SK-N-SH (cell line): ENCODE measurements around the gene NR6A1. TPM values are rescaled to one million over a fixed set of nuclear protein-coding genes. Genes with fewer than 3 reads are reported as not detected.

Experiments
- CTCF ChIA-PET: fragments of 300-600, 350-600 bp; formaldehyde crosslinking; extraction: SDS; loops from one replicate; lab custom pipeline; 2021; lab: Yijun Ruan, JAX
- POLR2A ChIA-PET: fragments of 350-600 bp; sonication (Branson Sonifier 250); formaldehyde crosslinking; extraction: SDS; loops from one replicate; lab custom pipeline; 2020; ENCODE audit warnings: antibody characterized with exemption, inconsistent platforms; lab: Yijun Ruan, JAX
- DNase-seq: peaks from one replicate; pipeline ENCODE4 v3.0.0; 2012
- H2AFZ ChIP-seq: fragments of 200-600 bp; sonication (generic); 2 replicates; pipeline ENCODE4 v1.8.1; 2016; ENCODE audit warnings: antibody characterized with exemption, mild to moderate bottlenecking, low read depth
- H3F3A ChIP-seq: fragments of 200-600 bp; sonication (generic); replicated peaks from 2 replicates; pipeline ENCODE3; 2016; ENCODE audit warnings: antibody characterized with exemption, mild to moderate bottlenecking; ENCODE audit not compliant: insufficient read depth
- H3K27ac ChIP-seq, 2 experiments: fragments of 200-500 bp in 1 of 2; fragments of 200-600 bp in 1 of 2; sonication (Bioruptor generic) in 1 of 2; sonication (generic), shearing (Covaris generic) in 1 of 2; 2 replicates each; pipeline versions ENCODE4 v1.5.1 to v1.6.1; 2014 to 2016; ENCODE audit warnings: low read depth in 2 of 2, inconsistent platforms in 1 of 2, low read length in 1 of 2, mild to moderate bottlenecking in 1 of 2, mixed read lengths in 1 of 2
- H3K27me3 ChIP-seq: fragments of 200-600 bp; sonication (generic), shearing (Covaris generic); 2 replicates; pipeline ENCODE4 v1.6.1; 2016; ENCODE audit warnings: mixed run types; ENCODE audit not compliant: insufficient read depth
- H3K36me3 ChIP-seq, 2 experiments: fragments of 200-500 bp in 1 of 2; fragments of 200-600 bp in 1 of 2; sonication (Bioruptor generic) in 1 of 2; sonication (generic) in 1 of 2; replicated peaks in 1 of 2; 2 replicates each; pipeline versions ENCODE3 to v1.5.1; 2014 to 2016; ENCODE audit warnings: low read length in 1 of 2, mild to moderate bottlenecking in 1 of 2; ENCODE audit not compliant: insufficient read depth in 2 of 2, control insufficient read depth in 1 of 2
- H3K4me1 ChIP-seq, 2 experiments: fragments of 200-500 bp in 1 of 2; fragments of 200-600 bp in 1 of 2; sonication (Bioruptor generic) in 1 of 2; sonication (generic), shearing (Covaris generic) in 1 of 2; 2 replicates each; pipeline versions ENCODE4 v1.5.1 to v1.6.1; 2014 to 2016; ENCODE audit warnings: low read depth in 1 of 2, low read length in 1 of 2, mixed run types in 1 of 2; ENCODE audit not compliant: insufficient read depth in 2 of 2, control insufficient read depth in 1 of 2
- H3K4me2 ChIP-seq: fragments of 200-600 bp; sonication (generic), shearing (Covaris generic); 2 replicates; pipeline ENCODE4 v1.6.1; 2017; ENCODE audit warnings: mixed run types
- H3K4me3 ChIP-seq, 2 experiments: fragments of 200-500 bp in 1 of 2; fragments of 200-600 bp in 1 of 2; sonication (Bioruptor generic) in 1 of 2; sonication (generic), shearing (Covaris generic) in 1 of 2; 2 replicates each; pipeline versions ENCODE4 v1.5.1 to v1.8.1; 2014 to 2016; ENCODE audit warnings: low read depth in 2 of 2, inconsistent platforms in 1 of 2, low read length in 1 of 2, mild to moderate bottlenecking in 1 of 2, mixed read lengths in 1 of 2, moderate library complexity in 1 of 2
- H3K79me2 ChIP-seq: fragments of 200-600 bp; sonication (generic); 2 replicates; pipeline ENCODE4 v1.8.1; 2017; ENCODE audit warnings: mild to moderate bottlenecking; ENCODE audit not compliant: insufficient read depth
- H3K9ac ChIP-seq: fragments of 200-600 bp; sonication (generic); 2 replicates; pipeline ENCODE4 v1.6.1; 2017; ENCODE audit warnings: mixed run types
- H3K9me2 ChIP-seq: fragments of 200-600 bp; sonication (generic); 2 replicates; pipeline ENCODE4 v1.6.1; 2017; ENCODE audit warnings: mixed run types
- H3K9me3 ChIP-seq: fragments of 200-600 bp; sonication (generic); 2 replicates; pipeline ENCODE4 v1.6.1; 2017; ENCODE audit warnings: mixed run types, mild to moderate bottlenecking, moderate library complexity
- H4K20me1 ChIP-seq: fragments of 200-600 bp; sonication (generic); 2 replicates; pipeline ENCODE4 v1.6.1; 2017; ENCODE audit warnings: mild to moderate bottlenecking, mixed run types; ENCODE audit not compliant: insufficient read depth
- CHD2 ChIP-seq: fragments of 150-350 bp; IDR thresholded peaks from 2 replicates; pipeline ENCODE4 v1.6.1; 2018; ENCODE audit warnings: low read length; ENCODE audit not compliant: partially characterized antibody
- CTCF ChIP-seq: fragments of 200-600 bp; sonication (generic); IDR thresholded peaks from 2 replicates; pipeline ENCODE4 v1.6.1; 2017; ENCODE audit warnings: antibody characterized with exemption, mild to moderate bottlenecking, moderate library complexity
- ELF1 ChIP-seq: IDR thresholded peaks from 2 replicates; pipeline ENCODE4 v1.4.0; 2012
- EP300 ChIP-seq, 2 experiments: IDR thresholded peaks; 2 replicates each; pipeline versions ENCODE4 v1.4.0 to v1.6.1; 2012; ENCODE audit warnings: borderline replicate concordance in 1 of 2, low read depth in 1 of 2, low read length in 1 of 2
- EZH2phosphoT487 ChIP-seq: fragments of 200-600 bp; sonication (generic); IDR thresholded peaks from 2 replicates; pipeline ENCODE4 v1.6.1; 2017; ENCODE audit warnings: low read depth, mixed run types, mild to moderate bottlenecking, antibody characterized with exemption, moderate library complexity, borderline replicate concordance
- IRF3 ChIP-seq: fragments of 150-350 bp; IDR thresholded peaks from 2 replicates; pipeline ENCODE4 v1.6.1; 2016; ENCODE audit warnings: mild to moderate bottlenecking, low read depth, low read length
- JUND ChIP-seq: IDR thresholded peaks from 2 replicates; pipeline ENCODE4 v1.4.0; 2012
- MAX ChIP-seq: IDR thresholded peaks from 2 replicates; pipeline ENCODE4 v1.4.0; 2012; ENCODE audit warnings: low read depth
- MEF2A ChIP-seq: IDR thresholded peaks from 2 replicates; pipeline ENCODE4 v1.4.0; 2012; ENCODE audit warnings: low read depth, borderline replicate concordance
- MXI1 ChIP-seq: IDR thresholded peaks from 2 replicates; pipeline ENCODE4 v1.6.1; 2012; ENCODE audit warnings: mild to moderate bottlenecking, low read depth, low read length, improper control_type of control experiment
- NFIC ChIP-seq: IDR thresholded peaks from 2 replicates; pipeline ENCODE4 v1.4.0; 2012; ENCODE audit warnings: borderline replicate concordance
- NRF1 ChIP-seq: IDR thresholded peaks from 2 replicates; pipeline ENCODE4 v1.6.1; 2012; ENCODE audit warnings: low read depth, mild to moderate bottlenecking, low read length
- PBX3 ChIP-seq: IDR thresholded peaks from 2 replicates; pipeline ENCODE4; 2012
- POLR2AphosphoS5 ChIP-seq: IDR thresholded peaks from 2 replicates; pipeline ENCODE4 v1.6.1; 2012; ENCODE audit warnings: low read depth, low read length
- RAD21 ChIP-seq: IDR thresholded peaks from 2 replicates; pipeline ENCODE4 v1.6.1; 2012; ENCODE audit warnings: mild to moderate bottlenecking, low read length
- RXRA ChIP-seq: IDR thresholded peaks from 2 replicates; pipeline ENCODE4 v1.4.0; 2012; ENCODE audit warnings: low read depth, mild to moderate bottlenecking, borderline replicate concordance
- SIN3A ChIP-seq: IDR thresholded peaks from 2 replicates; pipeline ENCODE4 v1.6.1; 2012; ENCODE audit warnings: low read depth, mild to moderate bottlenecking, low read length, moderate library complexity, borderline replicate concordance
- TAF1 ChIP-seq: IDR thresholded peaks from 2 replicates; pipeline ENCODE4 v1.6.1; 2012; ENCODE audit warnings: low read depth, mild to moderate bottlenecking, low read length, moderate library complexity, borderline replicate concordance
- TCF12 ChIP-seq: IDR thresholded peaks from 2 replicates; pipeline ENCODE4 v1.4.0; 2012
- TEAD4 ChIP-seq: IDR thresholded peaks from 2 replicates; pipeline ENCODE4 v1.4.0; 2012; ENCODE audit warnings: mild to moderate bottlenecking, borderline replicate concordance; ENCODE audit not compliant: insufficient read depth
- USF1 ChIP-seq: IDR thresholded peaks from 2 replicates; pipeline ENCODE4 v1.4.0; 2012; ENCODE audit warnings: low read depth, borderline replicate concordance
- YY1 ChIP-seq: IDR thresholded peaks from 2 replicates; pipeline ENCODE4 v1.4.0; 2012; ENCODE audit warnings: low read depth, mild to moderate bottlenecking
- WGBS: methylation state at CpG from one replicate; pipeline ENCODE4 v1.1.6; 2017; ENCODE audit warnings: low lambda C conversion rate; 5-methylcytosine and 5-hydroxymethylcytosine counted together
- polyA plus RNA-seq, 3 experiments: library from polyadenylated mRNA; depleted of rRNA; stranded (reverse); fragments of >200 nt; gene quantifications; 2 replicates each; pipeline ENCODE4 v1.2.3, GENCODE V29; 2012

The NR6A1 gene
- polyA plus RNA-seq, 1 of the 3 experiments (the other 2 are of a cell fraction) = 1.2 TPM

- Histone ChIP-seq H3F3A (peaks cover 6% of the 10 kb centered on the region), H3K36me3 (no peaks in the 10 kb centered on the region), H3K27me3 (no peaks in the 10 kb centered on the region)
- 90% methylated on average over 8 of the region's 9 CpGs for WGBS
- TF ChIP-seq ELF1 (no peak), EP300 (IDR thresholded peaks at IDR 0.05; ENCODE audit: borderline replicate concordance in 1 of 2, low read depth in 1 of 2, low read length in 1 of 2) (no peak), CTCF (no peak), RAD21 (no peak), TAF1 (no peak), RXRA (no peak), MAX (no peak), SIN3A (no peak), TEAD4 (no peak), CHD2 (no peak), JUND (no peak), NFIC (no peak)
- TF ChIP-seq, all 33 proteins: peak for 0
- H4K20me1 ChIP-seq = no peaks in the 10 kb centered on the region
- no peaks in the 10 kb centered on the region for H3K79me2 ChIP-seq
- peaks cover 4 to 15% of the 10 kb centered on the region in 2 experiments; a peak in 3 of 4 replicates for H3K4me1 ChIP-seq
- H3K4me2 ChIP-seq = no peak overlapping the region
- H3K27ac ChIP-seq = no peak overlapping the region
- H3K9me2 ChIP-seq = no peaks in the 10 kb centered on the region
- no peak overlapping the region for H3K4me3 ChIP-seq
- no peak overlapping the region for H3K9ac ChIP-seq
- POLR2A ChIA-PET = no interaction called here
- DNase-seq = no peak
- CTCF ChIA-PET = interaction anchor here (2.3 to 20.5 kb wide), 3 partner anchors 19 to 60 kb away, joined by 8 to 215 read pairs (median 81); partner anchors contain the start of genes NR6A1, OLFML2A and WDR38
- no peak overlapping the region for H2AFZ ChIP-seq
- H3K9me3 ChIP-seq = no peaks in the 10 kb centered on the region
Measured at GRCh38 chr9:124793015-124793541, 22.0 kb upstream of the NR6A1 start.

GRCh38 chr9:124792257-124793014 is 21.3 kb upstream of the NR6A1 start:
- H3K9ac ChIP-seq = no peak overlapping the region
- peaks cover 3% of the 10 kb centered on the region for H3F3A ChIP-seq
- no peak overlapping the region for H3K4me3 ChIP-seq
- no peaks in the 10 kb centered on the region for H3K79me2 ChIP-seq
- ChIA-PET CTCF (interaction anchor here (2.3 to 20.5 kb wide), 3 partner anchors 18 to 61 kb away, joined by 8 to 215 read pairs (median 81); partner anchors contain the start of genes NR6A1, OLFML2A and WDR38), POLR2A (no interaction called here)
- H3K4me1 ChIP-seq = peaks cover 2 to 10% of the 10 kb centered on the region in 2 experiments; a peak in 3 of 4 replicates
- H3K36me3 ChIP-seq = no peaks in the 10 kb centered on the region
- H2AFZ ChIP-seq = no peak overlapping the region
- DNase-seq = no peak
- H3K27ac ChIP-seq = no peak overlapping the region
- no peaks in the 10 kb centered on the region for H3K9me3 ChIP-seq
- H3K27me3 ChIP-seq = no peaks in the 10 kb centered on the region
- WGBS = 86% methylated on average over 7 of the region's 8 CpGs
- H4K20me1 ChIP-seq = no peaks in the 10 kb centered on the region
- H3K4me2 ChIP-seq = no peak overlapping the region
- H3K9me2 ChIP-seq = no peaks in the 10 kb centered on the region
- TF ChIP-seq EZH2phosphoT487 (no peak), MAX (no peak), MXI1 (no peak), ELF1 (no peak), YY1 (no peak), POLR2AphosphoS5 (no peak), PBX3 (no peak), SIN3A (no peak), TCF12 (no peak), USF1 (no peak), RXRA (no peak), NRF1 (no peak), IRF3 (no peak), MEF2A (no peak)
